DMS153 (cell line): Measurements from ENCODE around the gene HERC3.

ENCODE experiments used
- DNase-seq: peaks from one replicate; lab custom pipeline; 2025; lab: John Stamatoyannopoulos, UW

HERC3 gene

DNA sequence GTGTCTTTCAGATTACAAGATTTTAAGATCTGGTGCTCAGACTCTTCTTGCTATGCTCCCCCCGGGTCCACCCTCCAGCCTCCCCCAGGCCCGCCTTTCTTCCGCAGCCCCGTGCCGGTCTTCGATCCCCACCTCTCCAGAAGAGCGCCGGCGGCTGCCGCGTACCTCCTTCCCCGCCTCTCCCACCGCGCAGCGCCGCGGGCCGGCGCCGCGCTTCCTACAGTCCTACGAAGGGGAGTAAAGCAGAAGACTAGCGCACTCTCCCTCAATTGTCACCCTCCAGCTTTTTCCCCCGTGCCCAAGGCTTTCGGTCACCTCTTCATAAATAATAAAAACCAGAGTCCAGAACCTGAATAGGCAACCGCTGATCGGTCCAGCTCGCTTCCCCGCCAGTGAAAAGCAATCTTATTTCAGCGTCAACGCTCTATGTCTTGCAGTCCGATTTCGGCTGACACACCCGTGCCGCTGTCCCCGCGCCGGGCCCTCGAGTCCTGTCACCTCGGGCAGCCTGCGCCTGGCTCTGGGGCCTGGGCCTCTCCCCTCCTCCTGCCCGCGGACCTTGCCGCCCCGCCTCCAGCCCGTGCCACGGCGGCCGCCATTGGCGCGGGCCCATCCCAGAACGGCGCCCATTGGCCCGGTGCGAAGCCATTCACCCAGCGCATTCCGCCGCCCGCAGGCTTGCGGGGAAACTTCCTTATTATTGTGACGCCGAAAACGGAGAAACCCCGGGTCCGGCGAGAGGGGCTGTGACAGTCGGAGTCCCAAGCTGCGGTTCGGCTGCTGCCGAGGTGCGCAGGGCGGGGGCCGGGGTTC lies at the start of gene HERC3:
TSS of gene HERC3 (plus strand) at position 694 of the 813 bp plus-strand sequence. CDS start 13,344 bp downstream, outside the sequence.
- peak; percentile 65 for DNase-seq

GRCh38 chr4:88549815-88550214 lies 42.5 kb upstream of the HERC3 start:
- no peak for DNase-seq

DNA sequence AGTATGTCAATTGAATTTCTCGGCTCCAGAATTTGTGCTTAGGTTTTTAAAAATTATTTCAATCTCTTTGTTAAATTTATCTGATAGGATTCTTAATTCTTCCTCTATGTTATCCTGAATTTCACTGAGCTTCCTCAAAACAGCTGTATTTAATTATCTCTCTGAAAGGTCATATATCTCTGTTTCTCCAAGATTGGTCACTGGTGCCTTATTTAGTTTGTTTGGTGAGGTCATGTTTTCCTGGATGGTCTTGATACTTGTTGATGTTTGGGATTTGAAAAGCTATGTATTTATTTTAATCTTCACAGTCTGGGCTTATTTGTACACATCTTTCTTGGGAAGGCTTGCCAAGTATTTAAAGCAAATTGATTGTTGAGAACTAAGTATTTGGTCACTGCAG lies 24.7 kb upstream of the HERC3 start:
- DNase-seq: no peak

DNA sequence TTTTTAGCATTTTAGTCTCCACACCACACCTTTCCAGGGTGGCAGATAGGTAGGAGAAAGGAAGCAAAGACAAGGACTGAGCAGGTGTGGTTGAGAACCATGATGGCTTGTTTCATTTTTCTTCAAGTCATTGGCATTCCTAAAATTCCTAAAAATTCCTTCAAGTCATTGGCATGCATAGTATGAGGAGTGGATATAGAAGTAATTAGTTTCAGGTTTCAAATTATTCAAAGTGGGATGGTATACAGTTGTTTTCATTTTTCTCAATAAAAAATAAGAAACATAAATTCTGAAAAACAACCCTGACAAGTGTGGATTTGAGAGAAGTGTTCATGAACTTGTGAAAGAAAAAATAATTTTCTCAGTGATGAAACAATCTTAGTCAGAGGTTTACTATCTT lies 22.3 kb upstream of the HERC3 start:
- no peak for DNase-seq

DNA sequence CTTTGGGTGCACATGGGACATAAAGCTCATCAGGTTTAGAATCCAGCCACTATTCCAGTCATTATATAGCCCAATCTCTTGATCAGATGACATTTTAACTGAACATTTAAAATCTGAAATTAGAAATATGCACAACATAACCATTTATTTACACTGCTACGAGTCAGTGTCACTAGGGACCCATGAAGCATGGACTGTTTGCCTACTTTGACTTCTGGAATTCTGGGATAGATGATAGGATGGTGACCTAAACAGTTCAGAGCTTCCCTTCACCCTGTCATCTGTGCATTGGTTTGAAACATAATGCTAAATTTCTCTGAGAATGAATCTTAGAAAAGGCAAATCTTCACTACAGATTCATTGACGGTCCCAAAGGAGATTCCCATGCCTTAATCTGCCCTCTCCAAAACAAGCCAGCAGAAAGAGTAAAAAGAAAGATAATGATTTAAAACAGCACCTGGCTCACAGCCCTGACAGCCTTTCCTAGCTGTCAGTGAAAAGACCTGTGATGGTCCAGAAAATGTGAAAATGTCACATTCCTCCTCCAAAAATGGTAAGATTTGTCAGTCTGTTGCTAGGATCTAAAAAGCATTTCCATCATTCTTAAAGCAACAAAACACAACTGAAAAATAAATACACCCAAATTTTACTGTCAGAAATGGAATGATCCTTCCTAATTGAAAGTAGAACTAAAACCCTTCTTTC lies 18.9 kb upstream of the HERC3 start:
- DNase-seq: no peak

DNA sequence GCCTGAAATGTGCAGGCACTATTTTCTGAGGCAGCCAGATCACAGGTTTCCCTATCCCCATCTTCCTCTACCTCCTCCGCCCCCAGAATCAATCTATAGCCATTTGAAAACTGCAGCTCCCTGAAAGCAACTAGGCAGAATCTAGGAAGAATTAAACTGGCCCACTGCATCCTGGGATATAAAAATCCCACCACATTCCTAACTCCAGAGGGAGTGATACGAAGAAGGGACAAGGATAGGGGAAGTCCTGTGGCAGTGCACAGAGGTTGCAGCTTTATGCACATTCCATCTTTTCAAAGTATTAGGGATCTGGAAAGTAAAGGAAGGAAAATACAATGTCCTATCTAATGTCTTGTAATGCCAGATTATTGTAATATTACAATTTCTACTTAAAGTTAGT lies 18.3 kb upstream of the HERC3 start:
- DNase-seq: no peak

GRCh38 chr4:88575186-88575585 lies 17.1 kb upstream of the HERC3 start:
- no peak for DNase-seq

DNA sequence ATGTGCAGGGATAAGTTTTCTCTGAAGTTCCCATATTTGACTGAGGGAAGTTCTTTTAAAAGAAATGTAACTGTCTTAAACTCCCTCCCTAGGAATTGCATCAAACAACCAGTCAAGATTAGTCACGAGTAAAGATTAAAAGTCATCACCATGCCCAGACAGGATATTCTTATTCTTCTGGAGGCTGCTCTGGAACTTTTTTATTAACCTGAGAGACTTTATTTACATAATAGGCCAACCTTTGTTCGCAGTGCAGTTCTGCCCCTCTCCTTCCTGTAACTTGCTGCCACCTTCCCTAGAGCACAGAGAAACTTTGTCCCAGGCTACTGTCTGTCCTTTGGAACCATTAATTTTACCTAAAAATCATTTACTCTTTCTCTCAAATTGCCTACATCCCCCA lies 9.8 kb upstream of the HERC3 start:
- no peak for DNase-seq

DNA sequence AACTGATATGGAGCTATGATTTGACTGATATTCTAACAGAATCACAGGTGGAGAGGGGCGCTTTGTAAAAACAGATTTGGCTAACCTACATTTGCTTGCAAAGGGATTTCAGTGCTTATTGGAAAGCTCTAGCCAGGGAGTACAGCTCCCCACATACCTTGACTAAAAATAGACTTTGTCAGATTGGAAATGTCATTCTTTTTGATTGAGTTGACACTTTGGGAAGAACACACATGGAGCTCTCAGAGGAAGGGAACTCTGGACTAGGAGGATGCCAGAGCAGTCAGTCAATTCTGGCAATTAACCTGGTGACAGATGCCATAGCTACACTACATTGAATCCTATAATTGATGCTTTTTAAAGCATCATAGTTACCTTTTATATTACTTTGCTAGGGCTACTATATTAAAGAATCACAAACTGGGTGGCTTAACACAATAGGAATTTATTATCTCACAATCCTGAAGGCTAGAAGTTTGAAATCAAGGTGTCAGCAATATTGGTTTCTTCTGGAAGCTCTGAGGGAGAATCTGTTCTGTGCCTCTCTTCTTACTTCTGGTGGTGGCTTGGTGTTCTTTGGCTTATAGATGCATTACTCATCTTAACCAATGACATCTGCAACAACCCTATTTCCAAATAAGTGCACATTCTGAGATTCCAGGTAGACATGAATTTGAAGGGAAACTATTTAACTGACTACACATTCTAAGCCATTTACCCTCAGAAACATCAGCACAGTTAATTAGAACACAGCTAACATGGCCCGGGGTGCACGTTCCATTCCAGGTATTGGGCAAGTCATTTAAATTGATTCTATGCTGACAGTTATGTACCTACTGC lies 8.4 kb upstream of the HERC3 start:
- DNase-seq: no peak

DNA sequence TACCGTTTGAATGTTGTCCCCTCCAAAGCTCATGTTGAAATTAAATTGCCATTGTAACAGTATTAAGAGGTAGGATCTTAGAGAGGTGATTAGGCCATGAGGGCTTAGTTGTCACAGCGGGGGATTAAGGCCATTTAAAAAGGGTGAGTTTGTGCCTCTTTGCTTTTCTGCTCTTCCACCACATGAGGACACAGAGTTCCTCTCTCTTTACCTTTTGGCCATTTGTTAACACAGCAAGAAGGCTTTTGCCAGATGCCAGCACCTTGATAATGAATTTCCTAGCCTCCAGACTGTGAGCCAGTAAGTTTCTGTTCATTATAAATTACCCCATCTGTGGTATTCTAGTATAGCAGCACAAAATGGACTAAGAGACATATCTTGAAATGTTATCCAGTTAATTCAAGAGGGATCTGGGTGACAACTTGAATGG lies 7.8 kb upstream of the HERC3 start:
- no peak for DNase-seq

GRCh38 chr4:88585917-88586316 lies 6.4 kb upstream of the HERC3 start:
- DNase-seq: no peak

DNA sequence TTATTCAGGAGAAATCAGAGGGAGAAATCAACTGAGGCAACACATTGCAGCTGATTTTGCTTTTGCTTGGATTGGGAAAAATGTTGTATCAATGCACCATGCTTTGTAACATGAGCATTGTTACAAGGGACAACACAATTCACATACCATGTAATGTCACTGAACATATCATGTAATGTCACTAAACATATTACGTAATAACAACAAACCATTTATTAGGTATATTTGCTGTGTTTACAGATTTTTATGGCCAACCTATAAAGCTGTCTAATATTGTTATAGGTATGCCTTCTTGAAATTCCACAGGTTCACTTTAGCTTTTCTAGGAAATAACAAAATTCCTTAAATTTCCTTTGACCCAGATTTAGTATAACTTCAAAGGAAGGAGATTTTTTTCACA lies 5.0 kb upstream of the HERC3 start:
- DNase-seq: no peak

DNA sequence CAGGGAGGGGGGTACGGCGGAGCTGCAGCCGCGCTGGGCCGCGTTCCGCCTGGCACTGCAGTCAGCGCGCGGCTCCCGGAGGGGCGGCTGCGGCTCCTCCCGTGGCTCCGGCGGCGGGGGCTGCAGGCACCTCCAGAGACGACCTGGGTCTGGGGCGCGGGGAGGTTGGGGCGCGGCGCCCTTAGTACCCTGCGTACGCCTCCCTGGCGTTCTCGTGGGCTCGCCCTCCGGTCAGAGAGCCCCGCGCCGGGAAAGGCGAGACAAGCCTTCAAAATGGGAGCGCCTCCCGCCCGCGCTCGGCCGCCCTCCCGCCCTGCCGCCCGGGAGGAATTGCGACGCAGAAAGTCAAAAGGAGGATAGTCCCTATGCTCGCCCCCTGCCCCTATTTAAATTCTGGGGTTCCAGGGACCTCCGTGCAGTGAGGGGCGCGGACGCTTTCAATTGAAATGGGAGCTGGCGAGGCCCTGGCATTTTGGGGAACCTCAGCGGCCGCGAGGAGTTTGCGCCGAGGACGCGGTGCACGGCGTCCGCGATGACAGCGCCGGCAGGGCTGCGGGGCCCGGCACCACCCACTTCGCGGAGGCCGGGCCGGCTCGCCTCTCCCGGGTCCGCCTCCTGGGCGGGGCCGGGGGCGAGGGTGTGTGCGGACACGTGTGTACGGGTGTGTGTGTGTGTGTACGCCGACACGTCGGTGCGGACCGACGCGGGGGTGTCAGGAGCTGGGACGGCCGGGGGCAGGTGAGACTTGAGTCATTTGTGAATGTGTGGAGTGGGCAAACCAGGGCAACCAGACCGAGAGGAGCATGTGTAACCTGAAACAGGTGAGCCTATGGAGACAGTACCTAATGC lies 544 bp downstream of the HERC3 start:
- DNase-seq: peak; percentile 30

GRCh38 chr4:88597970-88598660 lies 5.8 kb downstream of the HERC3 start:
- no peak for DNase-seq

- DNase-seq: no peak
Measured at GRCh38 chr4:88599298-88599697, 7.0 kb downstream of the HERC3 start.

GRCh38 chr4:88599714-88600113 lies 7.4 kb downstream of the HERC3 start:
- no peak for DNase-seq

GRCh38 chr4:88600176-88600838 lies 8.0 kb downstream of the HERC3 start:
- no peak for DNase-seq

DNA sequence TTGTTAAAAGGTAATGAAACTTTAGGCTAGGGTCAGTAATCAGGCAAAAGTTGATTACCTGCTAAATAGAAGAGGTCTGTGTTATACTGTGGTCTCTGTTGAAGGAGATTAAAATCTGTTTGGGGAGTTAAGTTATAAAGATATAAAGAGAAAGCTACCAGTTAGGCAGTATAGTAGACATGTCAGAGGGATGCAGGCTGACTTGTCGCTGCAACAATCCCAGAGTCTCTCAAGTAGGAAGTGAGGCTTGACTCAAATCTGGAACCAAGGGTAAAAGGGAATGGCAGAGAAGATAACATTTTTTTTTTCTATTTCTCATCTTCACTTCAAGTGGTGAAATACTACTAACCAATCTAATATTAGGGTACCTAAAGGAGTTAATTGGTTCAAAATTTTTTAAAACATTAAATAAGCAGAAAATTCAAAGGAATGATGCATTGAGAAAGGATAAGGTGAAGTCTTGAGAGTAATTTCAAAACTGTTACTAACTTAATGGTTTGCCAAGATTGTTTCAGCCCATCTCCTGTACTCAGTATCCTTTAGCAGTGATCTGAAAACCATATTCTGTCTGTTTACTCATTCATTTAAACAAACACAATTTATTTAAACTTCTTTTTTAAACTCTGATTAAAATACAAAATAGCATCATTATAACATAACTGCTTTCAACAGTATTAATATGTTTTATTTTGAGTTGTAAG lies 12.8 kb downstream of the HERC3 start:
- DNase-seq: no peak

DNA sequence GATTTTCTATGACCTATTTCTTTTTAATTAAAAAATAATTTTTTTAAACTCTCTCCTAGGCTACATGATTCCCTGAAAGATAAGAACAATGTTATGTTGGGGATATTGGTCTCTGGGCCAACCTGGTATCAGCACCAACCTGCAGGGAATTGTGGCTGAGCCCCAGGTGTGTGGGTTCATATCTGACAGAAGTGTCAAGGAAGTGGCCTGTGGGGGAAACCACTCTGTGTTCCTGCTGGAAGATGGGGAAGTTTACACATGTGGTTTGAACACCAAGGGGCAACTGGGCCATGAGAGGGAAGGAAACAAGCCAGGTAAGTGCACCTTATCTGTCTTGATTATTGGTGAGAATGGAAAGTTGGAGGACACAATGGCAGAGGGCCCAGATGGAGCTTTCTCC lies 13.5 kb downstream of the HERC3 start:
- DNase-seq: no peak

DNA sequence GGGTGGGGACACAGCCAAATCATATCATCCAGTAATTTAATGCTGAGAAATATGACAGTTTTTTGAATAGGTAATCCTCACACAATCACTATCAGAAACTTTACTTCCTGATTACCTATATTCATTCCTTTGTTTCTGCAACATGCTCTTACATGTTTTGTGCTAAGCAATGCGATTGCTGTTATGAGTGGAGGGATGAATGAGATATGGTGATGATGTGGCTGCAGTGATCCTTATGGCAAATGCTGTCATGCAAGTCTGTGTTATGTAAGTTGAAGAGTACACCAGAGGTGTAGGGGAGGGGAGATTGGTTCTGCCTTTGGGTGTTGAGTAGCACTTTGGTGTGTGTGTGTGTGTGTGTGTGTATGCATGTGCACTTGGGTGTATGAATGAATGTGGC lies 14.6 kb downstream of the HERC3 start:
- no peak for DNase-seq
